ENCODE results near the gene SACM1L. TPM values are rescaled to one million over a fixed set of nuclear protein-coding genes. Genes with fewer than 3 reads are reported as not detected.
A peak's percentile ranks its signal among the peaks of the same experiment; 100 is the strongest.

Gene SACM1L
- total RNA-seq, 2 donors from 2014 or later, result 25.1 to 49.5 TPM

- Histone ChIP-seq H3K4me3 (no peak overlapping the region), H3K4me1 (no peaks in the 10 kb centered on the region), H3K36me3 (replicated peaks in 1 of 2; ENCODE audit: insufficient read depth in 1 of 2, low read depth in 2 of 2) (peaks cover 0 to 20% of the 10 kb centered on the region in 2 donors), H3K27ac (no peak overlapping the region), H3K27me3 (no peaks in the 10 kb centered on the region), H3K9me3 (no peaks in the 10 kb centered on the region)
- DNase-seq (no peak), ATAC-seq (no peak)
- WGBS, 2 donors, result 97 to 100% methylated on average over 2 of the region's 2 CpGs
- intact Hi-C loops (cut with DNase I), result no loop called here
- TF ChIP-seq POLR2A (IDR thresholded peaks at IDR 0.05) (no peak), CTCF (IDR thresholded peaks at IDR 0.05) (no peak)
These were observed 15.9 kb upstream of the SACM1L start for GRCh38 chr3:45673273-45673672.

- ATAC-seq (no peak), DNase-seq (no peak)
- TF ChIP-seq CTCF (IDR thresholded peaks at IDR 0.05) (no peak), POLR2A (IDR thresholded peaks at IDR 0.05) (no peak)
- Histone ChIP-seq H3K4me3 (no peak overlapping the region), H3K27ac (peak overlapping the region in 2 of 4 donors; percentile 28 to 33), H3K4me1 (no peaks in the 10 kb centered on the region), H3K36me3 (replicated peaks in 1 of 2; ENCODE audit: insufficient read depth in 1 of 2, low read depth in 2 of 2) (peaks cover 5 to 19% of the 10 kb centered on the region in 2 donors), H3K27me3 (no peaks in the 10 kb centered on the region), H3K9me3 (no peaks in the 10 kb centered on the region)
- intact Hi-C loops (cut with DNase I), result no loop called here
- WGBS, 2 donors, result 71 to 77% methylated on average over 7 of the region's 7 CpGs
These were observed 12.7 kb upstream of the SACM1L start for GRCh38 chr3:45676325-45677032.

GRCh38 chr3:45677033-45677446 is 12.2 kb upstream of the SACM1L start:
- peak overlapping the region in 2 of 4 donors; percentile 28 to 33 for H3K27ac ChIP-seq
- H3K27me3 ChIP-seq, result no peaks in the 10 kb centered on the region
- 47 to 89% methylated on average over 3 to 5 of the region's 5 CpGs for whole genome bisulfite sequencing, 2 donors
- ATAC-seq (no peak), DNase-seq (peak in 1 of 4 donors; percentile 31)
- H3K4me3 ChIP-seq, result no peak overlapping the region
- peaks cover 5 to 19% of the 10 kb centered on the region in 2 donors for H3K36me3 ChIP-seq (replicated peaks in 1 of 2; ENCODE audit: insufficient read depth in 1 of 2, low read depth in 2 of 2)
- H3K9me3 ChIP-seq, result no peaks in the 10 kb centered on the region
- TF ChIP-seq POLR2A (IDR thresholded peaks at IDR 0.05) (no peak), CTCF (IDR thresholded peaks at IDR 0.05) (no peak)
- intact Hi-C loops (cut with DNase I), result no loop called here
- H3K4me1 ChIP-seq, result no peaks in the 10 kb centered on the region

GRCh38 chr3:45677841-45678240 is 11.4 kb upstream of the SACM1L start:
- no peak overlapping the region for H3K27ac ChIP-seq
- 90 to 93% methylated on average over 10 of the region's 10 CpGs for WGBS, 2 donors
- no peak overlapping the region for H3K4me3 ChIP-seq
- no peak for TF ChIP-seq CTCF (IDR thresholded peaks at IDR 0.05)
- TF ChIP-seq POLR2A (IDR thresholded peaks at IDR 0.05), result no peak
- intact Hi-C loops (cut with DNase I), result no loop called here
- no peaks in the 10 kb centered on the region for H3K9me3 ChIP-seq
- no peaks in the 10 kb centered on the region for H3K4me1 ChIP-seq
- ATAC-seq, result no peak
- no peaks in the 10 kb centered on the region for H3K27me3 ChIP-seq
- H3K36me3 ChIP-seq (replicated peaks in 1 of 2; ENCODE audit: insufficient read depth in 1 of 2, low read depth in 2 of 2), result peaks cover 5 to 19% of the 10 kb centered on the region in 2 donors
- no peak for DNase-seq

GRCh38 chr3:45679805-45680204 is 9.4 kb upstream of the SACM1L start:
- no peaks in the 10 kb centered on the region for H3K4me1 ChIP-seq
- TF ChIP-seq POLR2A (IDR thresholded peaks at IDR 0.05), result no peak
- TF ChIP-seq CTCF (IDR thresholded peaks at IDR 0.05), result no peak
- DNase-seq (peak in 1 of 4 donors; percentile 20), ATAC-seq (no peak)
- no peak overlapping the region for H3K27ac ChIP-seq
- peaks cover 3 to 5% of the 10 kb centered on the region in 2 donors for H3K36me3 ChIP-seq (replicated peaks in 1 of 2; ENCODE audit: insufficient read depth in 1 of 2, low read depth in 2 of 2)
- 83 to 93% methylated on average over 8 of the region's 8 CpGs for WGBS, 2 donors
- no peak overlapping the region for H3K4me3 ChIP-seq
- no peaks in the 10 kb centered on the region for H3K27me3 ChIP-seq
- intact Hi-C loops (cut with DNase I), result no loop called here
- no peaks in the 10 kb centered on the region for H3K9me3 ChIP-seq

All from body of pancreas (tissue), 4 donors.